K562 (cell line): ENCODE results near the gene MRPL32. TPM values are rescaled to one million over a fixed set of nuclear protein-coding genes. Genes with fewer than 3 reads are reported as not detected.

Experiments
- CREB3L1 ChIP-seq: fragments of 450-650 bp; IDR thresholded peaks from 2 replicates; pipeline ENCODE4 v1.6.1; 2014; ENCODE audit warnings: low read depth, mild to moderate bottlenecking, moderate library complexity, borderline replicate concordance
- ELF2 ChIP-seq: fragments of 250-450 bp; sonication (Bioruptor Pico); IDR thresholded peaks from 2 replicates; pipeline ENCODE4 v1.5.0; 2021; ENCODE audit warnings: mild to moderate bottlenecking
- ERF ChIP-seq: fragments of 450-650 bp; formaldehyde crosslinking; IDR thresholded peaks from 2 replicates; pipeline ENCODE4 v1.4.0; 2020; ENCODE audit warnings: mild to moderate bottlenecking, mixed read lengths
- FOXM1 ChIP-seq, 2 experiments: fragments of 450-650 bp in 1 of 2; sonication (generic) in 1 of 2; formaldehyde crosslinking in 1 of 2; IDR thresholded peaks; 2 replicates each; pipeline versions ENCODE4 v1.6.1 to v1.9.0; 2017 to 2022; ENCODE audit warnings: low read depth in 2 of 2, mild to moderate bottlenecking in 2 of 2, missing genetic modification reagents in 1 of 2, moderate library complexity in 1 of 2
- GABPB1 ChIP-seq: sonication (generic); formaldehyde crosslinking; IDR thresholded peaks from 2 replicates; pipeline ENCODE4 v1.8.0; 2022; ENCODE audit warnings: mild to moderate bottlenecking, missing genetic modification reagents
- GTF2A2 ChIP-seq: IDR thresholded peaks from 2 replicates; pipeline ENCODE4 v1.6.1; 2016; ENCODE audit warnings: mild to moderate bottlenecking, missing genetic modification characterization, missing compliant biosample characterization
- HES1 ChIP-seq: fragments of 450-650 bp; IDR thresholded peaks from 2 replicates; pipeline ENCODE4 v1.6.1; 2016; ENCODE audit warnings: low read depth, mild to moderate bottlenecking, moderate library complexity
- MCM2 ChIP-seq: fragments of 450-650 bp; IDR thresholded peaks from 2 replicates; pipeline ENCODE4 v1.6.1; 2017; ENCODE audit warnings: low read depth, mild to moderate bottlenecking
- NR1H2 ChIP-seq: sonication (generic); formaldehyde crosslinking; IDR thresholded peaks from 2 replicates; pipeline ENCODE4 v1.4.0; 2020; ENCODE audit warnings: mild to moderate bottlenecking, missing genetic modification reagents
- POLR2H ChIP-seq: IDR thresholded peaks from 2 replicates; pipeline ENCODE4 v1.6.1; 2016; ENCODE audit warnings: missing genetic modification characterization, low read depth, mild to moderate bottlenecking, control low read depth, missing compliant biosample characterization, moderate library complexity
- RUNX1 ChIP-seq: sonication (generic); IDR thresholded peaks from 2 replicates; pipeline ENCODE4 v1.6.1; 2016; ENCODE audit warnings: antibody characterized with exemption, low read depth
- SMAD3 ChIP-seq: fragments of 450-650 bp; formaldehyde crosslinking; conservative IDR thresholded peaks from 2 replicates; pipeline ENCODE4 v1.4.0; 2020; ENCODE audit warnings: mild to moderate bottlenecking
- TAF7 ChIP-seq: fragments of 450-650 bp; IDR thresholded peaks from 2 replicates; pipeline ENCODE4 v1.6.1; 2016; ENCODE audit warnings: missing genetic modification characterization, missing compliant biosample characterization
- TEAD2 ChIP-seq: fragments of 450-650 bp; IDR thresholded peaks from 2 replicates; pipeline ENCODE4 v1.6.1; 2016; ENCODE audit warnings: missing genetic modification characterization, control low read depth, missing compliant biosample characterization
- TGIF2 ChIP-seq: sonication (generic); formaldehyde crosslinking; IDR thresholded peaks from 2 replicates; pipeline ENCODE4 v1.8.1; 2022; ENCODE audit warnings: mild to moderate bottlenecking, missing genetic modification reagents, moderate library complexity
- ZKSCAN8 ChIP-seq: fragments of 200-800 bp; sonication (Bioruptor generic); IDR thresholded peaks from 2 replicates; pipeline ENCODE4 v1.6.1; 2016; ENCODE audit warnings: missing genetic modification characterization, missing compliant biosample characterization
- polyA plus RNA-seq, 8 experiments: library from polyadenylated mRNA; depleted of rRNA in 4 of 8; stranded (reverse) in 5 of 8; unstranded in 3 of 8; fragments of >200 nt; fragmentation: Nextera tagmentation in 2 of 8; fragmentation: Illumina TruSeq in 1 of 8; extraction: Ambion mirVana in 2 of 8; extraction: Trizol in 1 of 8; gene quantifications; 2 replicates each; pipeline versions ENCODE4 v1.2.1 to v1.2.3, GENCODE V29; 2011 to 2014; ENCODE audit warnings: inconsistent platforms in 1 of 8, missing spikeins in 1 of 8
- total RNA-seq, 7 experiments: library from RNA; depleted of rRNA in 6 of 7; stranded (reverse); fragments of >200 nt in 6 of 7; fragmentation: Illumina TruSeq in 2 of 7; extraction: Trizol in 2 of 7; gene quantifications; 2 replicates each; pipeline versions ENCODE4 v1.2.1 to v1.2.3, GENCODE V29; 2011 to 2021; ENCODE audit warnings: low replicate concordance in 1 of 7
- TF ChIP-seq, protein P1 (sequence below): IDR thresholded peaks from 2 replicates; pipeline ENCODE4 v1.6.1; 2012; ENCODE audit warnings: low read depth, low read length, improper control_type of control experiment, borderline replicate concordance
- TF ChIP-seq, protein P2 (sequence below), 3 experiments: IDR thresholded peaks in 2 of 3; conservative IDR thresholded peaks in 1 of 3; 2 replicates each; pipeline ENCODE4 v1.5.1; 2011 to 2012; ENCODE audit warnings: low read length in 3 of 3, mild to moderate bottlenecking in 3 of 3, control low read depth in 2 of 3, improper control_type of control experiment in 1 of 3, inconsistent platforms in 1 of 3, low read depth in 1 of 3, mixed read lengths in 1 of 3, moderate library complexity in 1 of 3; ENCODE audit not compliant: insufficient read depth in 2 of 3
- TF ChIP-seq, protein P3 (sequence below): fragments of 250-450 bp; sonication (Bioruptor Pico); IDR thresholded peaks from 2 replicates; pipeline ENCODE4 v1.8.0; 2022; ENCODE audit warnings: moderate library complexity, mild to moderate bottlenecking, inconsistent platforms

MRPL32 gene
- total and polyA plus RNA-seq, 9 of the 15 experiments (the other 6 are each of a cell fraction or from before 2014, with no cell fraction given): 75.5 to 351 (median 138) TPM

DNA sequence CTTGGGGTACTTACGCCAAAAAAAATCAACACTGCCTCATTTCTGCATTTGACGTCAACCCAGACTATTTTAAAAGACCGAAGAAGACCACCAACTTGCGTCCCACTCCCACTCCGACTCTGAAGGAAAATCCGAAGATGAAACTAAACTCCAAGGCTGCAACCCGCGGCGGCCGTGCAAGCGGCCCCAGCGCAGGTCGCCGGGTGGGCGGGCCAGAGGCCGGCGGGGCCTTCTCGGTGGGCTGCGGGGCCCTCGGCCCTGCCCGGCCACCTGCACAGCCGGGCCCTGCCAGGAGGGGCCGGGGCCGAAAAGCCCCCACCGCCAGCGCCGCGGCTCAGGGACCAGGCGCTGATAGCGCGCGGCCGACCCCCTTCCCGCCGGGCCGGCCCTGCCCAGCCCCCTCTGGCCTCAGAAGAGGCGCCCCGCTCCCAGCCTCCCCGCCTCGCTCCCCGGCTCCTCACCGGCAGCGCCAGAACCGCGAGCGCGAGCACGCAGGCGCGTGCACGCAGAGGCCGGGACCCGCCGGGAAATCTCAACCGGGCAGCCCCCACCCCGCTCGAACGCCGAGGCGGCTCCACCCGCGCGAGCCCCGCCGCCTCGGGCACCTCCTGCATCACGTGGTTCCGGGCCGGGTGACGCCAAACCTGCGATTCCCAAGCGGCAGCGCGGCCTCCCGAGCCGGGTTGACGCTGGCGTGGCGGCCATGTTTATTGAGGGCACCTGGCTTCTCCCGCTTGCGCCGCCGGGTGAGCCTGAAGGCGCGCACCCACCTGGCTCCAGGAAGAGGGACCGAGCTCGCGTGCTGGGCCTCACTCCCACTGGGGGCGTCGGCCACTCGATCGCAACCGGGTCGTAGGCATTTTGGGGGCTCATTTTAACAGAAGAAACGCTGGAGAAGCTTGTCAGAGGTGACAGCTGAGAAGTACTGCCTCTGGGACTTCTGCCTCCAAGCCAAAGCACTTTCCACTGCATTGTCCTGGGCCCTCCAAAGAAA is 20.4 kb upstream of the MRPL32 start, which contains the start of gene C7orf25 (continued):
- TF ChIP-seq HES1: no peak
- no peak for TF ChIP-seq SMAD3 (CRISPR knock-in tag)
- TF ChIP-seq TAF7 (tag): no peak
- TF ChIP-seq, protein P1, sequence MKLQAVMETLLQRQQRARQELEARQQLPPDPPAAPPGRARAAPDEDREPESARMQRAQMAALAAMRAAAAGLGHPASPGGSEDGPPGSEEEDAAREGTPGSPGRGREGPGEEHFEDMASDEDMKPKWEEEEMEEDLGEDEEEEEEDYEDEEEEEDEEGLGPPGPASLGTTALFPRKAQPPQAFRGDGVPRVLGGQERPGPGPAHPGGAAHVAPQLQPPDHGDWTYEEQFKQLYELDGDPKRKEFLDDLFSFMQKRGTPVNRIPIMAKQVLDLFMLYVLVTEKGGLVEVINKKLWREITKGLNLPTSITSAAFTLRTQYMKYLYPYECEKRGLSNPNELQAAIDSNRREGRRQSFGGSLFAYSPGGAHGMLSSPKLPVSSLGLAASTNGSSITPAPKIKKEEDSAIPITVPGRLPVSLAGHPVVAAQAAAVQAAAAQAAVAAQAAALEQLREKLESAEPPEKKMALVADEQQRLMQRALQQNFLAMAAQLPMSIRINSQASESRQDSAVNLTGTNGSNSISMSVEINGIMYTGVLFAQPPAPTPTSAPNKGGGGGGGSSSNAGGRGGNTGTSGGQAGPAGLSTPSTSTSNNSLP: no peak
- TF ChIP-seq, protein P2, sequence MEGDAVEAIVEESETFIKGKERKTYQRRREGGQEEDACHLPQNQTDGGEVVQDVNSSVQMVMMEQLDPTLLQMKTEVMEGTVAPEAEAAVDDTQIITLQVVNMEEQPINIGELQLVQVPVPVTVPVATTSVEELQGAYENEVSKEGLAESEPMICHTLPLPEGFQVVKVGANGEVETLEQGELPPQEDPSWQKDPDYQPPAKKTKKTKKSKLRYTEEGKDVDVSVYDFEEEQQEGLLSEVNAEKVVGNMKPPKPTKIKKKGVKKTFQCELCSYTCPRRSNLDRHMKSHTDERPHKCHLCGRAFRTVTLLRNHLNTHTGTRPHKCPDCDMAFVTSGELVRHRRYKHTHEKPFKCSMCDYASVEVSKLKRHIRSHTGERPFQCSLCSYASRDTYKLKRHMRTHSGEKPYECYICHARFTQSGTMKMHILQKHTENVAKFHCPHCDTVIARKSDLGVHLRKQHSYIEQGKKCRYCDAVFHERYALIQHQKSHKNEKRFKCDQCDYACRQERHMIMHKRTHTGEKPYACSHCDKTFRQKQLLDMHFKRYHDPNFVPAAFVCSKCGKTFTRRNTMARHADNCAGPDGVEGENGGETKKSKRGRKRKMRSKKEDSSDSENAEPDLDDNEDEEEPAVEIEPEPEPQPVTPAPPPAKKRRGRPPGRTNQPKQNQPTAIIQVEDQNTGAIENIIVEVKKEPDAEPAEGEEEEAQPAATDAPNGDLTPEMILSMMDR (IDR thresholded peaks at IDR 0.05 in 2 of 3, conservative IDR thresholded peaks at IDR 0.05 in 1 of 3; ENCODE audit: insufficient read depth in 2 of 3, low read depth in 1 of 3, low read length in 3 of 3): peak in 2 of 3 experiments; percentile 20 to 37; a peak in 3 of 6 replicates
- TF ChIP-seq ERF (CRISPR knock-in tag): no peak; the same call in 1 of the 2 replicates
- peak; percentile 95 for TF ChIP-seq GABPB1
- no peak for TF ChIP-seq GTF2A2 (tag)
- peak; percentile 84 for TF ChIP-seq ELF2
- TF ChIP-seq POLR2H (tag): no peak
- TF ChIP-seq, protein P3, sequence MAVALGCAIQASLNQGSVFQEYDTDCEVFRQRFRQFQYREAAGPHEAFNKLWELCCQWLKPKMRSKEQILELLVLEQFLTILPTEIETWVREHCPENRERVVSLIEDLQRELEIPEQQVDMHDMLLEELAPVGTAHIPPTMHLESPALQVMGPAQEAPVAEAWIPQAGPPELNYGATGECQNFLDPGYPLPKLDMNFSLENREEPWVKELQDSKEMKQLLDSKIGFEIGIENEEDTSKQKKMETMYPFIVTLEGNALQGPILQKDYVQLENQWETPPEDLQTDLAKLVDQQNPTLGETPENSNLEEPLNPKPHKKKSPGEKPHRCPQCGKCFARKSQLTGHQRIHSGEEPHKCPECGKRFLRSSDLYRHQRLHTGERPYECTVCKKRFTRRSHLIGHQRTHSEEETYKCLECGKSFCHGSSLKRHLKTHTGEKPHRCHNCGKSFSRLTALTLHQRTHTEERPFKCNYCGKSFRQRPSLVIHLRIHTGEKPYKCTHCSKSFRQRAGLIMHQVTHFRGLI (CRISPR knock-in tag): no peak
- TF ChIP-seq FOXM1 (IDR thresholded peaks at IDR 0.05; ENCODE audit: low read depth): no peak
- no peak for TF ChIP-seq FOXM1 (CRISPR knock-in tag; IDR thresholded peaks at IDR 0.05; ENCODE audit: low read depth)
- 0 out of 2 replicates have a peak, but pooled peaks have one; percentile 57 for TF ChIP-seq RUNX1
- no peak for TF ChIP-seq TGIF2 (CRISPR knock-in tag)
- TF ChIP-seq TEAD2 (tag): no peak
- no peak for TF ChIP-seq ZKSCAN8 (CRISPR knock-in tag)
- TF ChIP-seq CREB3L1: no peak; the same call in 1 of the 2 replicates
- no peak for TF ChIP-seq NR1H2 (CRISPR knock-in tag)
- no peak for TF ChIP-seq MCM2
